ENCODE data around the gene PLXNC1.

Gene PLXNC1

GRCh38 chr12:94228488-94228907, 80.1 kb downstream of the PLXNC1 start:
- DNase-seq (ENCODE audit: insufficient read length, low spot score) (no peak), FAIRE-seq (no peak)

GRCh38 chr12:94229902-94230301, 81.5 kb downstream of the PLXNC1 start:
- no peak for FAIRE-seq
- no peak for DNase-seq (ENCODE audit: insufficient read length, low spot score)

- DNase-seq (ENCODE audit: insufficient read length, low spot score) (no peak), FAIRE-seq (no peak)
Observed at GRCh38 chr12:94230357-94230905, 82.1 kb downstream of the PLXNC1 start.

GRCh38 chr12:94231709-94232108, 83.3 kb downstream of the PLXNC1 start:
- DNase-seq (ENCODE audit: insufficient read length, low spot score) = no peak
- FAIRE-seq = no peak

GRCh38 chr12:94235848-94236247, 87.5 kb downstream of the PLXNC1 start:
- no peak for FAIRE-seq
- DNase-seq (ENCODE audit: insufficient read length, low spot score) = no peak

GRCh38 chr12:94239332-94239993, 91.1 kb downstream of the PLXNC1 start:
- FAIRE-seq (no peak), DNase-seq (ENCODE audit: insufficient read length, low spot score) (no peak)

- DNase-seq (ENCODE audit: insufficient read length, low spot score) (no peak), FAIRE-seq (peak; percentile 4)
Observed at GRCh38 chr12:94240171-94240570, 91.8 kb downstream of the PLXNC1 start.

- FAIRE-seq = no peak
- DNase-seq (ENCODE audit: insufficient read length, low spot score) = no peak
Observed at GRCh38 chr12:94242901-94243300, 94.5 kb downstream of the PLXNC1 start.

GRCh38 chr12:94244165-94245133, 96.1 kb downstream of the PLXNC1 start:
- FAIRE-seq = no peak
- no peak for DNase-seq (ENCODE audit: insufficient read length, low spot score)

GRCh38 chr12:94245631-94246383, 97.4 kb downstream of the PLXNC1 start:
- FAIRE-seq = no peak
- no peak for DNase-seq (ENCODE audit: insufficient read length, low spot score)

- no peak for DNase-seq (ENCODE audit: insufficient read length, low spot score)
- no peak for FAIRE-seq
Observed at GRCh38 chr12:94247246-94247645, 98.9 kb downstream of the PLXNC1 start.

GRCh38 chr12:94248582-94248981, 100.2 kb downstream of the PLXNC1 start:
- FAIRE-seq (no peak), DNase-seq (ENCODE audit: insufficient read length, low spot score) (no peak)

- DNase-seq (ENCODE audit: insufficient read length, low spot score) (no peak), FAIRE-seq (no peak)
Observed at GRCh38 chr12:94250130-94250529, 101.8 kb downstream of the PLXNC1 start.

- no peak for FAIRE-seq
- DNase-seq (ENCODE audit: insufficient read length, low spot score) = no peak
Observed at GRCh38 chr12:94254270-94254669, 105.9 kb downstream of the PLXNC1 start.

GRCh38 chr12:94255006-94255405, 106.6 kb downstream of the PLXNC1 start:
- FAIRE-seq = no peak
- DNase-seq (ENCODE audit: insufficient read length, low spot score) = no peak

- FAIRE-seq (no peak), DNase-seq (ENCODE audit: insufficient read length, low spot score) (no peak)
Observed at GRCh38 chr12:94255428-94255827, 107.1 kb downstream of the PLXNC1 start.

GRCh38 chr12:94258593-94258992, 110.2 kb downstream of the PLXNC1 start:
- DNase-seq (ENCODE audit: insufficient read length, low spot score) (no peak), FAIRE-seq (no peak)

GRCh38 chr12:94260017-94260416, 111.6 kb downstream of the PLXNC1 start:
- no peak for DNase-seq (ENCODE audit: insufficient read length, low spot score)
- no peak for FAIRE-seq

- FAIRE-seq = no peak
- DNase-seq (ENCODE audit: insufficient read length, low spot score) = no peak
Observed at GRCh38 chr12:94260717-94261116, 112.3 kb downstream of the PLXNC1 start.

- no peak for DNase-seq (ENCODE audit: insufficient read length, low spot score)
- no peak for FAIRE-seq
Observed at GRCh38 chr12:94261119-94261518, 112.7 kb downstream of the PLXNC1 start.

GRCh38 chr12:94261786-94262185, 113.4 kb downstream of the PLXNC1 start:
- no peak for FAIRE-seq
- no peak for DNase-seq (ENCODE audit: insufficient read length, low spot score)
